DOHH2 (cell line): ENCODE data around the gene TTC34.

Experiments
- CTCF ChIP-seq: fragments of 200-600 bp; sonication (generic); IDR thresholded peaks from one replicate; pipeline ENCODE4 v1.5.1; 2014; ENCODE audit warnings: antibody characterized with exemption, mild to moderate bottlenecking, low read depth, low read length; ENCODE audit not compliant: poor library complexity, severe bottlenecking
- EZH2phosphoT487 ChIP-seq: fragments of 200-600 bp; sonication (generic); IDR thresholded peaks from 2 replicates; pipeline ENCODE4 v1.6.1; 2017; ENCODE audit warnings: borderline replicate concordance, mild to moderate bottlenecking, antibody characterized with exemption, low read length, moderate library complexity, mixed read lengths

- TF ChIP-seq CTCF (no peak), EZH2phosphoT487 (no peak)
Measured at GRCh38 chr1:2808386-2808705, 6.9 kb upstream of the TTC34 start.
